Esophagus muscularis mucosa (tissue), 4 donors: Measurements from ENCODE around the gene IRS2. TPM values are rescaled to one million over a fixed set of nuclear protein-coding genes. Genes with fewer than 3 reads are reported as not detected.
A peak's percentile ranks its signal among the peaks of the same experiment; 100 is the strongest.

Source experiments
- DNase-seq: peaks from one replicate; pipeline ENCODE4 v3.0.0-alpha.2; 2017; ENCODE audit errors: extremely low spot score
- H3K27ac ChIP-seq, 4 donors: fragments of 200-600 bp; sonication (generic); replicated peaks in 1 of 4; 1 replicate in 3 of 4; 2 replicates in 1 of 4; pipeline ENCODE4 v1.5.1; 2016 to 2019; ENCODE audit warnings: mild to moderate bottlenecking in 1 of 4
- H3K27me3 ChIP-seq, 4 donors: fragments of 200-600 bp; sonication (generic); one replicate each; pipeline versions ENCODE4 v1.5.1 to v1.6.0; 2016 to 2019
- H3K36me3 ChIP-seq, 4 donors: fragments of 200-600 bp; sonication (generic); one replicate each; pipeline ENCODE4 v1.5.1; 2016 to 2019
- H3K4me1 ChIP-seq, 4 donors: fragments of 200-600 bp; sonication (generic); one replicate each; pipeline ENCODE4 v1.5.1; 2016 to 2019
- H3K4me3 ChIP-seq, 4 donors: fragments of 200-600 bp; sonication (generic); 1 replicate in 2 of 4; 2 replicates in 2 of 4; pipeline ENCODE4 v1.5.1; 2016 to 2019; ENCODE audit warnings: mild to moderate bottlenecking in 4 of 4, moderate library complexity in 1 of 4
- H3K9me3 ChIP-seq, 4 donors: fragments of 200-600 bp; sonication (generic); 1 replicate in 3 of 4; 2 replicates in 1 of 4; pipeline ENCODE4 v1.5.1; 2016 to 2019
- CTCF ChIP-seq, 3 experiments: fragments of 200-600 bp in 2 of 3; fragments of 450-650 bp in 1 of 3; sonication (generic) in 2 of 3; IDR thresholded peaks; one replicate each; pipeline ENCODE4 v1.5.1; 2017 to 2019; ENCODE audit warnings: antibody characterized with exemption in 3 of 3, mild to moderate bottlenecking in 2 of 3, moderate library complexity in 1 of 3
- EP300 ChIP-seq: sonication (generic); formaldehyde crosslinking; IDR thresholded peaks from one replicate; pipeline ENCODE4 v1.6.1; 2017; ENCODE audit warnings: antibody characterized with exemption
- POLR2A ChIP-seq: fragments of 450-650 bp; IDR thresholded peaks from one replicate; pipeline ENCODE4 v1.6.1; 2017; ENCODE audit warnings: antibody characterized with exemption, moderate library complexity, mild to moderate bottlenecking, low read depth
- POLR2AphosphoS5 ChIP-seq, 2 donors: sonication (generic); formaldehyde crosslinking; IDR thresholded peaks; one replicate each; pipeline ENCODE4 v1.6.1; 2017; ENCODE audit warnings: antibody characterized with exemption in 2 of 2
- WGBS: methylation state at CpG from one replicate; pipeline ENCODE4 v1.1.5; 2018; 5-methylcytosine and 5-hydroxymethylcytosine counted together
- intact Hi-C: fragments of 100-400 bp; cut with DNase I; formaldehyde crosslinking; loops from one replicate; pipeline ENCODE4 v1.15.1; 2023
- total RNA-seq, 4 donors: library from RNA; depleted of rRNA; stranded (reverse); fragments of >200 nt; gene quantifications; one replicate each; pipeline versions ENCODE4 v1.1.0 to v1.2.1, GENCODE V29; 2016

Gene IRS2
- total RNA-seq, 4 donors from 2014 or later: 46.4 to 95.3 (median 63.7) TPM

GRCh38 chr13:109740121-109740520 lies 46.3 kb downstream of the IRS2 start:
- no peak overlapping the region for H3K4me3 ChIP-seq
- 76% methylated on average over 9 of the region's 9 CpGs for WGBS
- H3K4me1 ChIP-seq: peaks cover 11 to 15% (median 14%) of the 10 kb centered on the region in 4 donors
- no peak overlapping the region for H3K27ac ChIP-seq
- intact Hi-C loops: no loop called here
- TF ChIP-seq EP300 (no peak), POLR2AphosphoS5 (IDR thresholded peaks at IDR 0.05) (no peak), CTCF (IDR thresholded peaks at IDR 0.05) (no peak), POLR2A (no peak)
- peak; percentile 81 for DNase-seq
- no peaks in the 10 kb centered on the region for H3K36me3 ChIP-seq
- no peaks in the 10 kb centered on the region for H3K27me3 ChIP-seq
- H3K9me3 ChIP-seq: no peaks in the 10 kb centered on the region

- Histone ChIP-seq H3K27me3 (no peaks in the 10 kb centered on the region), H3K4me1 (peaks cover 0 to 4% (median 0%) of the 10 kb centered on the region in 4 donors), H3K27ac (no peak overlapping the region), H3K36me3 (no peaks in the 10 kb centered on the region), H3K4me3 (no peak overlapping the region), H3K9me3 (no peaks in the 10 kb centered on the region)
- WGBS: 82% methylated on average over 14 of the region's 14 CpGs
- peak; percentile 62 for DNase-seq
- no peak for TF ChIP-seq CTCF (IDR thresholded peaks at IDR 0.05)
- no peak for TF ChIP-seq POLR2A
- TF ChIP-seq POLR2AphosphoS5 (IDR thresholded peaks at IDR 0.05): no peak
- no peak for TF ChIP-seq EP300
- intact Hi-C loops: no loop called here
These were observed 48.1 kb downstream of the IRS2 start for GRCh38 chr13:109738298-109738746.

- no peak for DNase-seq
- H3K36me3 ChIP-seq: no peaks in the 10 kb centered on the region
- H3K9me3 ChIP-seq: no peaks in the 10 kb centered on the region
- no peak overlapping the region for H3K4me3 ChIP-seq
- H3K27me3 ChIP-seq: no peaks in the 10 kb centered on the region
- no peak for TF ChIP-seq CTCF (IDR thresholded peaks at IDR 0.05)
- no peak for TF ChIP-seq POLR2A
- TF ChIP-seq POLR2AphosphoS5 (IDR thresholded peaks at IDR 0.05): no peak
- no peak for TF ChIP-seq EP300
- intact Hi-C loops: no loop called here
- H3K27ac ChIP-seq: no peak overlapping the region
- 80% methylated on average over 5 of the region's 5 CpGs for WGBS
- H3K4me1 ChIP-seq: peaks cover 0 to 4% (median 0%) of the 10 kb centered on the region in 4 donors
These were observed 48.8 kb downstream of the IRS2 start for GRCh38 chr13:109737606-109738005.

GRCh38 chr13:109737046-109737573 lies 49.3 kb downstream of the IRS2 start:
- peaks cover 0 to 4% (median 0%) of the 10 kb centered on the region in 4 donors for H3K4me1 ChIP-seq
- H3K36me3 ChIP-seq: no peaks in the 10 kb centered on the region
- H3K4me3 ChIP-seq: no peak overlapping the region
- 85% methylated on average over 13 of the region's 13 CpGs for whole genome bisulfite sequencing
- intact Hi-C loops: no loop called here
- DNase-seq: no peak
- H3K9me3 ChIP-seq: no peaks in the 10 kb centered on the region
- TF ChIP-seq CTCF (IDR thresholded peaks at IDR 0.05): no peak
- no peak for TF ChIP-seq POLR2A
- no peak for TF ChIP-seq EP300
- TF ChIP-seq POLR2AphosphoS5 (IDR thresholded peaks at IDR 0.05): no peak
- no peaks in the 10 kb centered on the region for H3K27me3 ChIP-seq
- no peak overlapping the region for H3K27ac ChIP-seq
